ENCODE measurements around the gene MKNK2. TPM values are rescaled to one million over a fixed set of nuclear protein-coding genes. Genes with fewer than 3 reads are reported as not detected.

Gene MKNK2
- total RNA-seq, 1 experiment from 2014 or later, result 271 TPM

- RAD21 ChIA-PET (ENCODE audit: low non-redundant PET in 1 of 2, low total read pairs in 2 of 2, uncharacterized antibody in 2 of 2, unreplicated experiment in 2 of 2), result no interaction called here
- no peak overlapping the region for H3K4me3 ChIP-seq (replicated peaks in 1 of 2; ENCODE audit: low read depth in 1 of 2, low read length in 2 of 2)
- no peaks in the 10 kb centered on the region; a peak in 1 of 4 replicates for H3K36me3 ChIP-seq (ENCODE audit: control insufficient read depth in 1 of 2, insufficient read depth in 2 of 2, low read length in 2 of 2)
- H3K27ac ChIP-seq (ENCODE audit: low read depth, low read length), result no peak overlapping the region
- no peak for TF ChIP-seq SRF (IDR thresholded peaks at IDR 0.05; ENCODE audit: low read depth)
- no peak for TF ChIP-seq ZNF274 (IDR thresholded peaks at IDR 0.05; ENCODE audit: low read depth, low read length)
- TF ChIP-seq TCF7L2 (IDR thresholded peaks at IDR 0.05; ENCODE audit: borderline replicate concordance, extremely low read depth, insufficient read depth, insufficient read length), result no peak
- no peak for TF ChIP-seq REST (IDR thresholded peaks at IDR 0.05; ENCODE audit: low read depth)
- TF ChIP-seq SP1 (IDR thresholded peaks at IDR 0.05; ENCODE audit: low read depth), result no peak
- TF ChIP-seq MAX (IDR thresholded peaks at IDR 0.05), result no peak
- TF ChIP-seq ELF1 (IDR thresholded peaks at IDR 0.05; ENCODE audit: borderline replicate concordance, low read depth), result no peak
- no peak for TF ChIP-seq JUND (IDR thresholded peaks at IDR 0.05)
- TF ChIP-seq ZFX (IDR thresholded peaks at IDR 0.05), result no peak
- no peak for TF ChIP-seq YY1 (IDR thresholded peaks at IDR 0.05; ENCODE audit: extremely low read depth, insufficient replicate concordance, low read depth, low read length)
- H3K79me2 ChIP-seq (ENCODE audit: insufficient read depth, low read length), result no peaks in the 10 kb centered on the region
- intact Hi-C loops (cut with micrococcal nuclease), result no loop called here
- peaks cover 21 to 40% of the 10 kb centered on the region in 2 experiments for H3K4me1 ChIP-seq (ENCODE audit: control insufficient read depth in 1 of 2, insufficient read depth in 2 of 2, low read length in 2 of 2)
- no peak overlapping the region for H3K4me2 ChIP-seq (ENCODE audit: low read length)
- BruUV-seq (replicated peaks), result no TSS peak
- no peak overlapping the region for H3K9ac ChIP-seq (ENCODE audit: low read length)
- POLR2A ChIA-PET, result no interaction called here
- no peaks in the 10 kb centered on the region for H3K27me3 ChIP-seq (ENCODE audit: insufficient read depth, low read length)
- H3K9me2 ChIP-seq (ENCODE audit: insufficient read depth), result no peaks in the 10 kb centered on the region
- H3K9me3 ChIP-seq (ENCODE audit: control insufficient read depth in 1 of 2, insufficient read depth in 1 of 2, low read depth in 1 of 2, low read length in 2 of 2), result no peaks in the 10 kb centered on the region
- no peak for ATAC-seq
- H2AFZ ChIP-seq (ENCODE audit: low read depth, low read length, poor library complexity, severe bottlenecking), result no peak overlapping the region
- CTCF ChIA-PET, result no interaction called here
- DNase-seq (ENCODE audit: low read depth, low spot score), result no peak
- no peaks in the 10 kb centered on the region for H4K20me1 ChIP-seq (ENCODE audit: insufficient read depth)
Observed at GRCh38 chr19:2083174-2083854, 32.3 kb upstream of the MKNK2 start.
